ENCODE data around the gene DNM2.
"Not testable (repeated sequence)": the region's sequence is repeated elsewhere in the genome, so short reads cannot be mapped to it uniquely, and the experiment has no call there.

Gene DNM2

DNA sequence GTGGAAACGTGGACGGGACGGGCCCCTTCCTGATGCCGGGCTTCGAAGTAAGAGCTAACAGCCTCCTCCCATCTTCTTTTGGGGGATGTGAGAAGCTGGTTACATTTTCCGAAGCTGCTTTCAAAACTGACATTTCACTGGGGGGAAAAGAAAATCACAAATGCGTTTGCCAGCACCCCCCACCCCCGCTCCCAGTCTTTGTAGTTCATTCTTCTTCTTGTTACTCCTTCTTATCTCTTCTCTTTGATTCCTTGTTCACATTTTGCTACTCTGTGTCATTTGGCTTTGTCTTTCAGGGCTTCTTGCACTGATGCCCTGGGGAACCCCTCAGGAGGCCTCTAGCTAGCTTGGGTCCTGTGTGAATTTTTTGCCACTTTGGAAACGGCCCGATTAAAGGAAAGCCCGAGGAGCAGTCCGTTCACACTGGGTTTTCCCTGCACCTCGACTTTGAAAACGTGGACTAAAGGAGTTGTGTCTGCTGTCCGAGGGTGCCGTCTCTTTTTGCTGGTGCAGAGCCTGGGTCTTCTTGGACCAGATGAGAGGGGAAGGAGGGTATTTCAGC, 154.7 kb downstream of the DNM2 start:
- DNase-seq: no peak

- DNase-seq: no peak
Measured at GRCh38 chr19:10874024-10874423, 156.1 kb downstream of the DNM2 start.

DNA sequence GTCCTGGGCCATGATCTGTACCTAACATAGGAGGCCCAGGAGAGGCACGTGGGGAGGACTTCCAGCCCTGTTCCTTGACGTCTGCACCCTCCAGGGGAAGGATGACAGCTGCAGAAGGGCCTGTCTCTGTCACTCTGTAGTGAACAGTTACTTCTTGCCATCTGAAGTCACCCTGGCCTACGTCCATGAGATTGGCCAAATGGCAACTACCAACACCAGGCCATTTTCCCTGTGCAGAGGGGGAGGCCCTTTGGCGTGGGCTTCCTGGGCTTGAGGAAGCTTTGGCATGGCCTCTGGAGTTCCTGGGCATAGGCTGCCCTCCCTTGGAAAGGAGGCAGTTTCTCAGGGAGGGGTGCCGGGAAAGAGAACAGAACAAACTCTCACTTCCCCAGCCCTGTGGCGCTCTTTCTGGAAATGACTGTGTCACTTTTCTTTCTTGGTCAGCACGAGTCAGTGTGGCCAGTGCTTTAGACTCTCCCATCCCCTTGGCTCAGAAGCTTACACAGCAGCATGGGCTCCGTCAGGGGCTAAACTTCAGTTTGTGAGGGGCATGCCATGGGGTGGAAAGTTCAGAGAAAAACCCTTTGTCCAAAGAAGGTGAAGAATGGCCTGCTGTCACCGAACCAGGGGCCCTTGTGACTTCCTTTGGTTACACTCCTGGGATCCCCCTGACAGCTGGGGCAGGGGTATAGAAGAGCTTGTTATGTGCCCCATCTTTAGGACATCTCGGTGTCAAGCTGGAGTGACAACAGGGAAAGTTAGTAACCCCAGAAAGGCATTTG, 158.8 kb downstream of the DNM2 start:
- no peak for DNase-seq

DNA sequence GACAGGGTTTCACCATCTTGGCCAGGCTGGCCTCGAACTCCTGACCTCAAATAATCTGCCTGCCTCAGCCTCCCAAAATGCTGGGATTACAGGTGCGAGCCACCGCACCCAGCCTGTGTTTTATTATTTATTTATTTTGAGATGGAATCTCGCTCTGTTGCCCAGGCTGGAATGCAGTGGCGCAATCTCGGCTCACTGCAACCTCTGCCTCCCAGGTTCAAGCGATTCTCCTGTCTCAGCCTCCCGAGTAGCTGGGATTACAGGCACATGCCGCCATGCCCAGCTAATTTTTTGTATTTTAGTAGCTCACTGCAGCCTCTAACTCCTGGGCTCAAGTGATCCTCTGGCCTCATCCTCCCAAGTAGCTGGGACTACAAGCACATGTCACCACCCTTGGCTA, 159.7 kb downstream of the DNM2 start:
- not testable (repeated sequence) for DNase-seq

GRCh38 chr19:10878253-10878652, 160.4 kb downstream of the DNM2 start:
- no peak for DNase-seq

Measured in central memory CD4-positive, alpha-beta T cell (primary cell).